Suprapubic skin (tissue), 4 donors: ENCODE data around the gene NRXN3.

Experiments used
- CTCF ChIP-seq, 2 donors: fragments of 200-600 bp in 1 of 2; fragments of 450-650 bp in 1 of 2; sonication (generic) in 1 of 2; IDR thresholded peaks; one replicate each; pipeline ENCODE4 v1.5.1; 2016 to 2019; ENCODE audit warnings: antibody characterized with exemption in 2 of 2, mild to moderate bottlenecking in 1 of 2, moderate library complexity in 1 of 2
- POLR2A ChIP-seq, 2 donors: fragments of 450-650 bp; IDR thresholded peaks; one replicate each; pipeline ENCODE4 v1.6.1; 2017; ENCODE audit warnings: antibody characterized with exemption in 2 of 2, mild to moderate bottlenecking in 2 of 2, moderate library complexity in 2 of 2
- POLR2AphosphoS5 ChIP-seq, 3 donors: sonication (generic); formaldehyde crosslinking; IDR thresholded peaks; one replicate each; pipeline ENCODE4 v1.6.1; 2017; ENCODE audit warnings: antibody characterized with exemption in 3 of 3

GRCh38 chr14:78947681-78948080 lies 777.5 kb downstream of the NRXN3 start:
- TF ChIP-seq CTCF (IDR thresholded peaks at IDR 0.05) (no peak), POLR2A (IDR thresholded peaks at IDR 0.05) (no peak), POLR2AphosphoS5 (IDR thresholded peaks at IDR 0.05) (no peak)
